ENCODE results near the gene ZNF212. TPM values are rescaled to one million over a fixed set of nuclear protein-coding genes. Genes with fewer than 3 reads are reported as not detected.

ZNF212 gene
- total RNA-seq, 1 donor from 2014 or later: 12.8 TPM

DNA sequence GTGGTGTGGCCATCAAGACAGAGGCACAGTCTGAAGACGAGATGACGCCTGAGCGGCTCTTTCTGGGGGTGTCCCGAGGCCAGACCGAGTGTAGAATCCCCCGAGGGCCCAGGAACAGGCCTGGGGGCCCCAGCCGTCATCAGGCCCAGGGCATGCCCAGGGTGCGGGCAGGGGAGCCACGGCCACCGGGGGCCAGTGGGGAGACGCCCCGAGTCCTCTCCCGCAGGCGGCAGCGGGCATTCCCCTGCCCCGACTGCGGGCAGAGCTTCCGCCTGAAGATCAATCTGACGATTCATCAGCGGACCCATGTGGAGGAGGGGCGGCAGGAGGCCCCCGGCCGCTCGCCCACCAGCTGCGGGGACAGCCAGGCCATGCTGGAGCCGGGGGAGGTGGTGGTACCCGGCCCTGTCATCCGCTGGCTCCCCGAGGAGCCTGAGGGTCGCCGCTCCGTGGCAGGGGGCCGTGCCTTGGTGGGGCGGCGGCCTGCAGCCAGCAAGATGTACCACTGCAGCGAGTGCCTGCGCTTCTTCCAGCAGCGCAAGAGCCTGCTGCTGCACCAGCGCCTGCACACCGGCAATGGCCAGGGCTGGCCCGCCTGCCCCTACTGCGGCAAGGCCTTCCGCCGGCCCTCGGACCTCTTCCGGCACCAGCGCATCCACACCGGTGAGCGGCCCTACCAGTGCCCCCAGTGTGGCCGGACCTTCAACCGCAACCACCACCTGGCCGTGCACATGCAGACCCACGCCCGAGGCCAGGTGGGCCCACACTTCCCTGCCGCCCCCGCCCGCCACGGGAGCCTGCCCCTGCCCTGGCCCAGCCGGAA lies 42.3 kb downstream of the ZNF212 start:
- no peak overlapping the region for H3K27ac Mint-ChIP-seq (ENCODE audit: unreplicated experiment)
- no peak for DNase-seq (ENCODE audit: low spot score)
- no peak overlapping the region for H3K4me3 Mint-ChIP-seq (ENCODE audit: unreplicated experiment)
- H3K27me3 Mint-ChIP-seq (ENCODE audit: unreplicated experiment): peaks cover 21% of the 10 kb centered on the region
- no peak for TF ChIP-seq CTCF (IDR thresholded peaks at IDR 0.05; ENCODE audit: unreplicated experiment)
- H3K4me1 Mint-ChIP-seq (ENCODE audit: unreplicated experiment): peaks cover 32% of the 10 kb centered on the region
- H3K9me3 Mint-ChIP-seq (ENCODE audit: unreplicated experiment): no peaks in the 10 kb centered on the region
- peaks cover 23% of the 10 kb centered on the region for H3K36me3 Mint-ChIP-seq (ENCODE audit: low read depth, unreplicated experiment)

DNA sequence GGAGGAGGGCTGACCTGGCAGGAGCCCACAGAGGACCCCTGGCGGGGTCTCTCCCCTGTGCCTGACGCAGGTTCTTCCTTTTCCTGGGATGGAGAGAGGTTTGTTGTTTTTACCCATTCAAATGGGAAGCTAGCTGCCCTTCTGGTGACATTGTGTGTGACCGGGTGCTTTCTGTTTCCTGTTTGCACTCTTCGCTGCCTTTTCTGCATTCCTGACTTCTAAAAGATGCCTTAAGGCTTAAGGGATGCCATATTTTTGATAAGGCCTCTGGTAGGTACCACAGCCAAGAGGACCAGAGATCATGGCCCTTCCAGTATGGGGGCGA lies 42.8 kb downstream of the ZNF212 start:
- H3K9me3 Mint-ChIP-seq (ENCODE audit: unreplicated experiment): no peaks in the 10 kb centered on the region
- H3K36me3 Mint-ChIP-seq (ENCODE audit: low read depth, unreplicated experiment): peaks cover 19% of the 10 kb centered on the region
- peaks cover 23% of the 10 kb centered on the region for H3K27me3 Mint-ChIP-seq (ENCODE audit: unreplicated experiment)
- H3K27ac Mint-ChIP-seq (ENCODE audit: unreplicated experiment): peak overlapping the region; percentile 76
- no peak for DNase-seq (ENCODE audit: low spot score)
- TF ChIP-seq CTCF (IDR thresholded peaks at IDR 0.05; ENCODE audit: unreplicated experiment): no peak
- H3K4me3 Mint-ChIP-seq (ENCODE audit: unreplicated experiment): peak overlapping the region; percentile 76
- H3K4me1 Mint-ChIP-seq (ENCODE audit: unreplicated experiment): peaks cover 32% of the 10 kb centered on the region

DNA sequence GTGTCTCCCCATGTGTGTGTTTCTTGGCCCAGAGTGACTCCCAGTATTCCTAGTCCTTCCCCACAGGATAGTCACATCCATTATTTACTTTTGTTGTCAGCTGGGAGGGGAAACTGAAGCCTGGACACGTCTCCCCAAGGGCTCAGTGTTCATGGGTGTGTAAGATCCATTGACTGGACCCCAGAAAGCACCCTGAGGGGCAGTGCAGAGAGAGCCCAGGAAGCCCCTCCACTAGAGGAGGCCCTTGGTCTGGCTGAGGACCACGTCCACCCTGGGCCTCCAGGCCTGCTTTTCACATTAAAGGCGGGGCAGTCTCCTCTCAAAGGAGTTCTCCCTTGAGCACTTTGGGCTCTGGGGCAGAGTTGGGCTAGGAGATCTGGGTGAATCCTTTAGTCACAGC lies 43.9 kb downstream of the ZNF212 start:
- Mint-ChIP-seq H3K36me3 (ENCODE audit: low read depth, unreplicated experiment) (peaks cover 18% of the 10 kb centered on the region), H3K4me3 (ENCODE audit: unreplicated experiment) (no peak overlapping the region), H3K27me3 (ENCODE audit: unreplicated experiment) (peaks cover 27% of the 10 kb centered on the region), H3K27ac (ENCODE audit: unreplicated experiment) (no peak overlapping the region), H3K9me3 (ENCODE audit: unreplicated experiment) (no peaks in the 10 kb centered on the region), H3K4me1 (ENCODE audit: unreplicated experiment) (peaks cover 25% of the 10 kb centered on the region)
- DNase-seq (ENCODE audit: low spot score): no peak
- no peak for TF ChIP-seq CTCF (IDR thresholded peaks at IDR 0.05; ENCODE audit: unreplicated experiment)

GRCh38 chr7:149284343-149284742 lies 44.9 kb downstream of the ZNF212 start:
- no peaks in the 10 kb centered on the region for H3K9me3 Mint-ChIP-seq (ENCODE audit: unreplicated experiment)
- no peak for DNase-seq (ENCODE audit: low spot score)
- H3K27ac Mint-ChIP-seq (ENCODE audit: unreplicated experiment): no peak overlapping the region
- H3K36me3 Mint-ChIP-seq (ENCODE audit: low read depth, unreplicated experiment): peaks cover 18% of the 10 kb centered on the region
- H3K4me3 Mint-ChIP-seq (ENCODE audit: unreplicated experiment): no peak overlapping the region
- peaks cover 24% of the 10 kb centered on the region for H3K4me1 Mint-ChIP-seq (ENCODE audit: unreplicated experiment)
- H3K27me3 Mint-ChIP-seq (ENCODE audit: unreplicated experiment): peaks cover 27% of the 10 kb centered on the region
- no peak for TF ChIP-seq CTCF (IDR thresholded peaks at IDR 0.05; ENCODE audit: unreplicated experiment)

DNA sequence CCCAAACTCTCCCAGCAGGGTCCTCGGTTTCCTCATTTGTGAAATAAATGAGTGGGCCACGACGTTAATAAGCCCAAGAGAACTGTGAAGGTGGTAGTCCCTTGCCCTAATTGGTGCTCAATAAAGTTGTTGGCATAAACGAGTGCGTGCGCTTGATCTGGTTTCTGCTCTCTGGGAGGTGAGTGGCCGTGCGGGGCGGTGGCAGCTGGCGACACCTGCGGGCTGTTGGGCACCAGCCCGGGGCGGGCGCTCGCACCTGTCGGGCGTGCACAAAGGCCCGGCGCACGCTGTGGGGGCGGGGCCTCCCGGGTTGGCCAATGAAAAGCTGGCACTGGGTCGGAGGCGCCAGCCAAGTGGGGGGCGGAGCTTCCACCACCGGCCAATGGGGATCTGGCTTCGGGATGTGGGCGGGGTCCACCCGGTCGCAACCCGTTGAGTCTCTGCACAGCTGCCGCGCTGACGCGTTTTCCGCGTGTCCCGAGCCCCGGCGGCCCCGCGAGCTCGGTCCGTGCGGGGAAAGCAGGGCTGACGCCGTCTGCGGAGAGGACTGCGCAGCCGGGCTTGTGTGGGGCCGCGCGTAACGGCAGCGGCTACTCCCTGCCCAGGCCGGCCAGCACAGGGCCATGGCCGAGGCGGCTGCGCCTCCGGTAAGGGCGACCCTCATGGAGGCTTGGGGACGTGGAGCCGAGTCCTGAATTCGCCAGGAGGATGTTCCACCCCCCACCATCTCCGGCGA lies 45.6 kb downstream of the ZNF212 start:
- H3K4me1 Mint-ChIP-seq (ENCODE audit: unreplicated experiment): peaks cover 24% of the 10 kb centered on the region
- no peak overlapping the region for H3K27ac Mint-ChIP-seq (ENCODE audit: unreplicated experiment)
- peak; percentile 92 for DNase-seq (ENCODE audit: low spot score)
- peak overlapping the region; percentile 74 for H3K4me3 Mint-ChIP-seq (ENCODE audit: unreplicated experiment)
- peaks cover 15% of the 10 kb centered on the region for H3K36me3 Mint-ChIP-seq (ENCODE audit: low read depth, unreplicated experiment)
- no peak for TF ChIP-seq CTCF (IDR thresholded peaks at IDR 0.05; ENCODE audit: unreplicated experiment)
- H3K9me3 Mint-ChIP-seq (ENCODE audit: unreplicated experiment): no peaks in the 10 kb centered on the region
- peaks cover 25% of the 10 kb centered on the region for H3K27me3 Mint-ChIP-seq (ENCODE audit: unreplicated experiment)
